Activated T-cell treated with anti-CD3 and anti-CD28 coated beads, Interleukin-2, amount 50 U/mL, for 72 hours (primary cell): ENCODE data around the gene TTLL6. TPM values are rescaled to one million over a fixed set of nuclear protein-coding genes. Genes with fewer than 3 reads are reported as not detected.

ENCODE experiments used
- ATAC-seq, 2 donors: fragments of 150-1000 bp; cut with Tn5 transposase; replicated peaks in 1 of 2; 2 replicates each; pipeline ENCODE4 v1.10.0; 2021; ENCODE audit warnings: moderate library complexity in 2 of 2, mild to moderate bottlenecking in 1 of 2
- DNase-seq, 2 donors: peaks; one replicate each; pipeline ENCODE4 v3.0.0; 2021 to 2022; ENCODE audit warnings: mixed read lengths in 1 of 2
- H3K27ac Mint-ChIP-seq: one replicate; pipeline ENCODE4 v1.8.0; 2022; ENCODE audit warnings: mild to moderate bottlenecking, moderate library complexity, mixed read lengths
- H3K27me3 Mint-ChIP-seq: one replicate; pipeline ENCODE4 v1.8.0; 2022; ENCODE audit warnings: low read depth, mixed read lengths
- H3K36me3 Mint-ChIP-seq, 2 donors: one replicate each; pipeline ENCODE4 v1.8.0; 2022; ENCODE audit warnings: mixed read lengths in 2 of 2, mild to moderate bottlenecking in 1 of 2; ENCODE audit not compliant: insufficient read depth in 2 of 2
- H3K4me1 Mint-ChIP-seq: one replicate; pipeline ENCODE4 v1.8.0; 2022; ENCODE audit warnings: low read depth, mixed read lengths
- H3K4me3 Mint-ChIP-seq, 2 donors: one replicate each; pipeline ENCODE4 v1.8.0; 2022; ENCODE audit warnings: mild to moderate bottlenecking in 2 of 2, mixed read lengths in 2 of 2, moderate library complexity in 2 of 2
- H3K9me3 Mint-ChIP-seq, 2 donors: one replicate each; pipeline ENCODE4 v1.8.0; 2022; ENCODE audit warnings: mixed read lengths in 2 of 2
- total RNA-seq, 2 donors: library from RNA; stranded (reverse); gene quantifications; one replicate each; pipeline ENCODE4 v1.2.3, GENCODE V29; 2022

TTLL6 gene
- total RNA-seq, 2 donors from 2014 or later, result not detected

DNA sequence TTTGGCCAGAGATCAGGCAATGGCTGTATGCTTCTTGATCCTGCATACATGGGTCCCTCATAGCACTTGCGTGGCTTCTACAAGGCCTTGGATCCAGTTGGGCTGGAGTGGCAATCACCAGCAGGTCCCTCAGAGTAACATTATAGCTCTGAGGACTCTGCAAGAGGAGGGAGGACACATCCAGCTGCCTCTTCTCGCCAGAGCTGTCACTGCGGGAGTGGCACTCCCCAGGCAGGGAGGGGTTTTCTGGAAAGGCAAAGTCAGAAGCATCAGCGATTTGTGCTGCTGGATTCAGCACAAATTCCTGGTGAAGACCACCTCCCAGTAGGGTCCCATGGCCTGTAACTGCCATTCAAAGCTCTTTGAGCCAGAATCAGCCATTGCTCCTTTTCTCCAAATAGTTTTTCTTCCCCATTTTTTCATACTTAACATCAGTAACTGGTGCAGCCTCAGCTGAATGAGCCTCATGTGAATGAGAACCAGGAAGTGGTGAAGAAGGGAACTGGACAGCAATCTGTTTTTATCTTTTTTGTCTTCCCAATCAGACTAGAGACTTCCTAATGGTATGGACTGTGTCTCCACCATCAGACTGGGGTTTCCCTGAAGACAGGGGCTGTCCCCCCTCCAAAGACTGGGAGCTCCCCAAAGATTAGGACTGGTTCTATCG lies 47.9 kb downstream of the TTLL6 start:
- no peaks in the 10 kb centered on the region for H3K36me3 Mint-ChIP-seq

DNA sequence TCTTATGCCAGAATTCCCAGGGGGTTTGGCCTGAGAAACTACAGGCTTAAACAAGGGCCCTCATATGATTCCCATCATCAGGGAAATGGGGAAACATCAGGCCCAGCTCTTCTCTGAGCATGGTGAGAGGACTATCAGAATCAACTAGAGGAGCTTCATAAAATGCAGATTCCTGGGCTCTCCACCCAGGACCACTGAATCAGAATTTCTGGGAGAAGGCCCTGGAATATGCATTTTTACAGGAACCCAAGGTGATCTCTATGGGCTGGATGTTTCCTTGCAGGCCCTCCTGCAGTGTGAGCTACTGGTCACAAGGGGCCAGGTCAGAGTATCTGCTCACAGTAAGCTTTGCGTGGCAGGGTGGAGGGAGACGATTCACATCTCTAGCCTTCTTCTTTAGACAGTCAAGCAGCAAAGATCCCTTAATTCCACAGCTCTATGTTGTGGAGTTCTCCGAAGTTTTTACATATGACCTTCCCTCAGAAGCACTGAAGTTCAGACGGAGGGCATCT lies 49.7 kb downstream of the TTLL6 start:
- H3K27ac Mint-ChIP-seq, result no peak overlapping the region
- no peaks in the 10 kb centered on the region for H3K4me1 Mint-ChIP-seq
- peaks cover 61% of the 10 kb centered on the region for H3K27me3 Mint-ChIP-seq
- DNase-seq (no peak), ATAC-seq (no peak)
- H3K9me3 Mint-ChIP-seq, result no peaks in the 10 kb centered on the region
- no peak overlapping the region for H3K4me3 Mint-ChIP-seq
- H3K36me3 Mint-ChIP-seq, result no peaks in the 10 kb centered on the region

More for the DNA sequence above, 47.9 kb downstream of the TTLL6 start:
- ATAC-seq (no peak), DNase-seq (no peak)
- no peak overlapping the region for H3K4me3 Mint-ChIP-seq
- no peaks in the 10 kb centered on the region for H3K9me3 Mint-ChIP-seq
- no peak overlapping the region for H3K27ac Mint-ChIP-seq
- no peaks in the 10 kb centered on the region for H3K4me1 Mint-ChIP-seq
- H3K27me3 Mint-ChIP-seq, result peaks cover 43% of the 10 kb centered on the region

DNA sequence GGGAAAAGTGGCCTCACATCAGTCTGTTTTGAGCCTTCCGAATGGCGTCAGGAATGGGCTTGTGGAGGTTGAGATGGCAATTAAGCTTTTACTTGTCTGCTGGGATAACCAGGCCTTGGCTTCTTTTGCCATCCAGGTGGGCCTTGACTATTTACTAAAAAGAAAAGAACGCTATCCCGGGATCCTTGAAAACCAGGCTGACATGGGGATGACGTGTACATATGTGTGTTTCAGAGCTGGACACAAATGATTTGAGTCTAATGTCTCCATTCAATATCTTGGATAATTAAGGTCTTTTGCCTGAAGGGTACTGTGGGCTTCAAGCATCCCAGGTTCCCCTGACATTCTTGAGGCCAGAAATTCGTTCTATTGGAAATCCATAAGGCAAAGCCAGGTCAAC lies 55.9 kb downstream of the TTLL6 start:
- no peak for ATAC-seq
- peaks cover 76% of the 10 kb centered on the region for H3K27me3 Mint-ChIP-seq

DNA sequence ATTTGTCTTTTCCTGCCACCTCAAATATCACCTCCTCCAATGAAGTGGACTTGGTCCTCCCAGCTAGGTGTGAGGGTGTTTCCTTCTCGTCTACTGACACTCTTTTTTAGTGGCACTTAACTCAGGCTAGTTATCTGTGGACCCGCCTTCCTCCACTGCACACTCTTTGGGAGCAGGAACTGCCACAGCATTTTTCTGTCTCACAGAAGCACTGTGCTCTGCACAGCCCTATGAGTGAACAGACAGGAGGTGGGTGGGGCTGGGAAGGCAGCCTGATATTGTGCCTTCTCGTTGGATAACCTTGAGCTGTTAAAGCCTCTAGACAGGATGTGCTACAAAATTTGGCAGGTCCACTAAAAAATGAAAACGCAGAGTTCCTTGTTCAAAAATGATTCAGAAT lies 56.6 kb downstream of the TTLL6 start:
- Mint-ChIP-seq H3K4me1 (no peaks in the 10 kb centered on the region), H3K27me3 (peaks cover 83% of the 10 kb centered on the region), H3K9me3 (no peaks in the 10 kb centered on the region), H3K4me3 (no peak overlapping the region), H3K36me3 (no peaks in the 10 kb centered on the region), H3K27ac (no peak overlapping the region)
- ATAC-seq, result no peak
- no peak for DNase-seq

More for the DNA sequence above, 55.9 kb downstream of the TTLL6 start:
- H3K36me3 Mint-ChIP-seq, result no peaks in the 10 kb centered on the region
- no peak overlapping the region for H3K4me3 Mint-ChIP-seq
- no peak overlapping the region for H3K27ac Mint-ChIP-seq
- H3K9me3 Mint-ChIP-seq, result no peaks in the 10 kb centered on the region
- H3K4me1 Mint-ChIP-seq, result no peaks in the 10 kb centered on the region
- DNase-seq, result no peak

DNA sequence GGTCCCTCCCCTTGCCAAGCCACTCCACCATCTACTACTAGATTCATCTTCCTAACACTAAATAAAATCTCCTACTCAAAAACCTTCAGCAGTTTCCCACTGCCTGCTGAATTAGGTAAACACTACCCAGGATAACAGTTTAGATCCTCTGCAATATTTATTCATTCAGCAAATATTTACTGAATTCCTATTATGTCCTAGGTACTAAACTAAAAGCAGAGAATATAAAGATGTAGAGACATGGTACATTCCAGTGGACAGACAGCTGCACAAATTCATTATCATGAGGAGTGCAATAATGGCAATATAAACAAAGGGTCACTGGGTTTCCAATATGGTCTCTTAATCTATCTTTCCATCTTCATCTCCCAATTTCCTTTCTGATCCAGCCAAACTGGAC lies 57.7 kb downstream of the TTLL6 start:
- Mint-ChIP-seq H3K27me3 (peaks cover 84% of the 10 kb centered on the region), H3K9me3 (no peaks in the 10 kb centered on the region), H3K36me3 (no peaks in the 10 kb centered on the region), H3K4me1 (no peaks in the 10 kb centered on the region), H3K4me3 (no peak overlapping the region), H3K27ac (no peak overlapping the region)
- DNase-seq (no peak), ATAC-seq (no peak)

DNA sequence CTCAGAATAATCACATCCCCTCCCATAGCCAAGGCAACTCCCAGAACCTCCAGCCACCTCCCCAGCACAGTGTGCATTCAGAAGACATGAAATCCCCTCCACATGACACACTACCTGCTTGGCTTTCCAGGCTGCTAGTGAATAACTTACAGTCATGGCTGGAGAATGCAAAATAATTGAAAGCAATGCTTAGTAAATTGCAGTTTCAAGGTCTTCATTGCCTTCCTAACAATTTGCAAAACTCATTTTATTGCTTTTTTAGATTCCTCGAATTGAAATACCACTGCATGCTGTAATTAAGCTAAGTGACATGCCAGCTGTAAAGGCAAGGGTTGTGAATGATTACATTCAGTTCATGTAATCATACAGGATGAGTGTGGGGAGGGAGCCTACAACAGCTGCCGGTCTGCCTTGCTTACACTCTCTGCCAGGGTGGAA lies 59.5 kb downstream of the TTLL6 start:
- peaks cover 84% of the 10 kb centered on the region for H3K27me3 Mint-ChIP-seq
- H3K4me1 Mint-ChIP-seq, result peaks cover 15% of the 10 kb centered on the region
- no peak for ATAC-seq

DNA sequence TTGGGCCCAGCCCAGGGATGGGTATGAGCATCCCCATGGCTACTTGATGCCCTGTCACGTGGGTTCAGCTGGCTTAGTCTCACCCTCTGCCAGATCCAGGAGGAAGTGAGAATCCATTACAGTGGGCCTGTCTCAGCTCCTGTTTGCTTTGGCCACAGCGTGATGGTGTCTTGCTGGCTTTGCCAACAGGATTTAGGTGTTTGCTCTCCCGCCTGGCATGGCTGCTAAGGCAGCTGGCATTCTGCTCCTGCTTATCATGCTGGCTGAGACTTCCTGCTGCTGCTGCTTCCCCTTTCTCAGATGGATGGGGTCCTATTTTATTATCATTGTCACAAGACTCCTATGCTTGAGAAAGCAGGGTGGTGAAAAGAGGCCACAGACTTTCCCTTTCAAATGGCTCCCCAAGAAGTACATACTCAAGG lies 60.2 kb downstream of the TTLL6 start:
- Mint-ChIP-seq H3K9me3 (no peaks in the 10 kb centered on the region), H3K4me1 (peaks cover 15% of the 10 kb centered on the region), H3K4me3 (no peak overlapping the region), H3K27me3 (peaks cover 84% of the 10 kb centered on the region), H3K36me3 (no peaks in the 10 kb centered on the region), H3K27ac (no peak overlapping the region)
- DNase-seq (no peak), ATAC-seq (no peak)

More for the DNA sequence above, 59.5 kb downstream of the TTLL6 start:
- DNase-seq, result no peak
- no peaks in the 10 kb centered on the region for H3K9me3 Mint-ChIP-seq
- no peaks in the 10 kb centered on the region for H3K36me3 Mint-ChIP-seq
- no peak overlapping the region for H3K4me3 Mint-ChIP-seq
- H3K27ac Mint-ChIP-seq, result no peak overlapping the region

DNA sequence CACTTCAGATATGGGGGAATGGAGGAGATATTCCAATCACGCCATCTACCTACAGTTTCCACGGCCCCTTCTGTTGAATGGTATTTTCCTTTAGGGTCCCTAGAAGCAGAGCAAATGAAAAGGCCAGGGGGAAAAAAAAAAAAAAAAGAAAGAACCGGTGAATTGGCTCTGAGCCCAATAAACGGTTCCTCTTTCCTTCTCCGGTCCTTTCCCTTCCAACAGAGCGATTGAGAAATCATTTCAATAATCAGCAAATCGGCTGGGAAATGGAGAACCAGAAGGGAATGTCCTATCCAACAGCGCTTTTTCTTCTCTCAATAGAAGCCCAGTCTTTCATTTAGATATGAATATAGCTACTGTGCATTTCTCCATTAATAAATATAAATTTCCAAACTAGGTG lies 61.7 kb downstream of the TTLL6 start:
- Mint-ChIP-seq H3K9me3 (no peaks in the 10 kb centered on the region), H3K27me3 (peaks cover 85% of the 10 kb centered on the region), H3K27ac (no peak overlapping the region), H3K4me3 (no peak overlapping the region), H3K36me3 (no peaks in the 10 kb centered on the region), H3K4me1 (peaks cover 15% of the 10 kb centered on the region)
- ATAC-seq, result no peak
- DNase-seq, result no peak

DNA sequence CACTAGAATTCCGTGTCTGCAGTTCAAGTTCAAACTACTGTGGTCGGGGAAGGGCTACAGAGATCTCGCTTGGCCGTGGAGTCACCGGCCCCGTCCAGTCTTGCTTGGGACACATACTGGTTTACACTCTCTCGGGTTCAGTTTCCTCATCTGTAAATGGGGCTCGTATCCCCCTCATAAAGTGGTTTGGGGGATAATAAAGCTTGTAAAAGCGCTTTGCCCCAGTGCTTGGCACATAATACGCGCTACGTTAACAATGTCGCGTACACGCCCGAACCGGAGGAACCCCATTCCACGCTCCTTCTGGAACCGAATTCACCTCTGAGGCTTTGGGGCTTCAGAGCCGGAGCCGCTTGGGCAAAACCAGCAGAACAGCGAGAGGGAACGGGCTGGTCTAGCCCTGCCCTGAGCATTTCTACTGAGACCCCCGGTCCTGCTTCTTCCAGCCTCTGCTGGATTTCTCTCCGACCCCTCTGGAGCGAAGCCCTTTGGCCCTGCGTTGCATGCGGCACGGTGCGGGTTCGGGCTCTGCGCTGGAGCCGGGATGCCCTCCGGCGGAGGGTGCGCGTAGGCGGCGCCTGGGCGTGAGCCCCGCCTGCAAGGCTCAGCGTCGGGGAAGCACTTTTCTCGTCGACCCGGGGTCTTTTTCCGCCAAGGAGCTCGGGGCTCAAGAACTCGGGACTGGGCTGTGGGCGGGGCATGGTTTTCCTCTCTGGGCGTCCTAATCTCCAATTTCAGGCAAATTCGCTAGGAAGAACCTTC lies 62.3 kb downstream of the TTLL6 start:
- H3K27me3 Mint-ChIP-seq, result peaks cover 88% of the 10 kb centered on the region
- peak overlapping the region in 1 of 2 donors; percentile 27 for H3K4me3 Mint-ChIP-seq
- H3K27ac Mint-ChIP-seq, result no peak overlapping the region
- peaks cover 15% of the 10 kb centered on the region for H3K4me1 Mint-ChIP-seq
- H3K36me3 Mint-ChIP-seq, result no peaks in the 10 kb centered on the region
- DNase-seq (no peak), ATAC-seq (no peak)
- H3K9me3 Mint-ChIP-seq, result no peaks in the 10 kb centered on the region

DNA sequence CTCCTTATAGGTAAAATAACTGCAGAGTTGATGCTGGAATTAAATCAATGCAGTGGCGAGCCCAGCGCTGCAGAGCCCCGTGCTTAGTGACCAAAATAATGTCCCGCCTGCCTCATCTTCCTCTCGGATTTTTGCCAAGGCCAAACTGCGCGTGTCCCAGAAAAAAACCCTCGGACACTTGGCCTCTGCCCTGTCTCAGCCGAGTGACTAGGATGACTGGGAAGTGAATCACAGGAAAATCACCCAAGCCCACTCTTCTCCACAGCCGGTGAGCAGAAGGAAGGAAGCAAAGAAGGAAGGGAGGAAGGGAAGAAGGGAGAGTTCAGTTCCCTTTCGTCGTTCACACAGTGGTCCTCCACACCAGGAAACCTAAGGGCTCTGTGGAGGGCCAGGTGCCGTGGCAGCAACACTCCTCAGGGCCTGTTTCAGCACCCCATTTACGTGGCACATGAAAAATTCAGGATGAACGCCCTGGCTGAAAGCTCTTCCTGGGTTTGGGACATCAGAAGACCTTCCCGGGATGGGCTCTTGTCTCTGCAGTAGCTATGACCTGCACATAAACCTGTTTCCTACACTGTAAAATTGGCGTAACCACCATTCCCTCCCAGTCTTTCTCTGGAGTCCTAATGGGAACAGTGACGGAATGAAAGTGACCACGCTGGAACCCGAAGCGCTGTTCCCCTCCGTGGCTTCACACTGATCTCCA lies 63.1 kb downstream of the TTLL6 start:
- Mint-ChIP-seq H3K4me1 (peaks cover 15% of the 10 kb centered on the region), H3K9me3 (no peaks in the 10 kb centered on the region), H3K4me3 (no peak overlapping the region), H3K27ac (no peak overlapping the region), H3K36me3 (peaks cover 2 to 3% of the 10 kb centered on the region in 2 donors), H3K27me3 (peaks cover 88% of the 10 kb centered on the region)
- DNase-seq, result no peak
- no peak for ATAC-seq

DNA sequence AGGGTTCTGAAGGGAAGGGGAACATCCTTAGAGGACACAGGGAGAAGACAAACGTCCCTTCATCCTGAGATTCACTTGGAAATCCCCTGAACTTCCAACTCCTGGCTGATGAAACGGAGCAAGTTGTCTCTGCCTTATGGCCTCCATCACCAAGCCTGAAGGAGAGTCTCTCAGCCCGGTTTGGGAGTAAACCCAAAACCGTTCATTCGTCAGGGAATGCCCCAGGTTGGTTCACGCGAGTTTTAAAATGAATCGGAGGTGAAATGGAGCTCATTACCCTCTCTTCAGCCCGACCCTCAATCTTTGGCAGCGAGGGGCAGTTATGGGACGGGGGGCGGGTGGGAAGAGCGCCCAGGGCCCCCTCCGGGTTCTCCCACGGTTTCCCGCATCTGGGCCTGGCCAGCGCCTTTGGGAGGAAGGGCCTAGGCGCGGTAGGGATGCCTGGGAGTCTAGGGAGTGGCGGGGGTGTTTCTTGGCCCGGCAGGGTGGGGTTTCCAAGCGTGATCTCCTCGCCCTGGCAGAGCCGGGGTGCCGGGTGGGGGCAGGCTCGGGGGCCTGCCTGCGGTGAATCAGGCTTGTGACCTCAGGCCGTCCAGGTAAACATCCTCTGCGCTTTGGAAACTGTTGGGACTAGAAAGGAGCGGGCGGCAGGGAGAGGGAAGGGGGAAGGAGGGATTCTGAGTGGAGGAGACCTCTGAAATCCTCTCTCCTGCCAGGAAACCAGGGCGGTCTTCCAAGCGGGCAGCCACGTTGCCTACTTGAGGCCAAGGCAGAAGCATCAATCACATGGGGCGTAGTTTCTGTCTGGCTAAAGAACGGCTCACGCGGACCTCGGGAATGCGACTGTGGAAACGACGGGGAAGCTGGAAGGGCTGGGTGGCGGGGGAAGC lies 64.4 kb downstream of the TTLL6 start:
- no peaks in the 10 kb centered on the region for H3K9me3 Mint-ChIP-seq
- no peak for ATAC-seq
- H3K4me3 Mint-ChIP-seq, result peak overlapping the region in 1 of 2 donors; percentile 12
- peaks cover 15% of the 10 kb centered on the region for H3K4me1 Mint-ChIP-seq
- H3K27me3 Mint-ChIP-seq, result peaks cover 92% of the 10 kb centered on the region
- H3K27ac Mint-ChIP-seq, result no peak overlapping the region
- DNase-seq, result no peak
- peaks cover 2 to 3% of the 10 kb centered on the region in 2 donors for H3K36me3 Mint-ChIP-seq

DNA sequence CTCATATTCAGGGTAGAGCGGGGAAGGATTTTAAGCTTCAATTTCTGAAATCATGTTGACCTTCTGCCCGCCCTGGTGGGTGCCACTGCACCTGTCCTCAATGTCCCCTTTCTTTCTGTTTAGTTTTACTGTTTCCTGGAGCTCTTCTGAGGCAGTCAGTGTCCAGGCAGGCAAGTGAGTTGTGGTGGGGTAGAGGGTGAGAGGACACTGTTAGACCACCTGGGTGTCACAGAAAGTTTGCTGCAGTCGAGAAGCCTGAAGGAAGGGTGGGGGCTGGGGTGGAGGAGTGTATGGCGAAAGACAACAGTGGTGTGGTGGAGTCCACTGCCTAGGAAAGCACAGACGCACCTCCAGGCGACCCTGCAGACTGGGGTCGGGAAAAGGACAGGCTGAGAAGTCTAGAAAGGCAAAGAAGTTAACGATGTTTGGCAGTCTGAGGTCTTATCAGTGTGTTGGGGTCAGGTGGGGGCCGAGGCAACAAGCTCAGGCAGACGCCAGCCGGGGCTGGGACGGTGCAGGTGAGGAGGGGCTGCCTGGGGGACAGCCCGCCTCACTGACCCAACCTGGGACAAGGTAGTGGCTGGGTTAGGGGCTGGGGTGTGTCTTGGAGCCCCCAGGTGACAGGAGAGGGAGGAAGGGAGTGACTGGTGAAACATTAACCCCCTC lies 65.2 kb downstream of the TTLL6 start:
- Mint-ChIP-seq H3K4me1 (peaks cover 15% of the 10 kb centered on the region), H3K9me3 (no peaks in the 10 kb centered on the region), H3K36me3 (peaks cover 2 to 3% of the 10 kb centered on the region in 2 donors), H3K27ac (no peak overlapping the region), H3K4me3 (no peak overlapping the region), H3K27me3 (peaks cover 94% of the 10 kb centered on the region)
- no peak for DNase-seq
- no peak for ATAC-seq
